PC-9 (cell line): ENCODE measurements around the gene TGFBR1. TPM values are rescaled to one million over a fixed set of nuclear protein-coding genes. Genes with fewer than 3 reads are reported as not detected.

Experiments used
- BruUV-seq: library from RNA; stranded (reverse); fragments of 400-500 nt; replicated peaks from 2 replicates; lab custom pipeline; 2021; lab: Mats Ljungman, UMichigan
- CTCF ChIA-PET: fragments of 300-600 bp; sonication (Branson Sonifier 250); formaldehyde crosslinking; loops from one replicate; lab custom pipeline; 2022; ENCODE audit warnings: antibody characterized with exemption; lab: Charles Lee
- POLR2A ChIA-PET: fragments of 300-600 bp; sonication (Branson Sonifier 250); formaldehyde crosslinking; loops from one replicate; lab custom pipeline; 2022; ENCODE audit warnings: antibody characterized with exemption; ENCODE audit not compliant: unreplicated experiment; lab: Charles Lee
- DNase-seq, 2 experiments: peaks; one replicate each; pipeline versions ENCODE4 v3.0.0 to v3.0.0-alpha.2; 2015 to 2022; ENCODE audit warnings: mixed read lengths in 1 of 2
- H2AFZ ChIP-seq: fragments of 200-600 bp; sonication (generic); 2 replicates; pipeline ENCODE4 v1.8.1; 2017; ENCODE audit warnings: antibody characterized with exemption
- H3F3A ChIP-seq: fragments of 200-600 bp; sonication (generic); 2 replicates; pipeline ENCODE4 v1.8.1; 2017; ENCODE audit warnings: antibody characterized with exemption, mild to moderate bottlenecking, low read depth; ENCODE audit not compliant: insufficient read depth
- H3K27ac ChIP-seq: fragments of 200-600 bp; sonication (generic); 2 replicates; pipeline ENCODE4 v1.6.1; 2016; ENCODE audit warnings: mixed run types
- H3K27me3 ChIP-seq: fragments of 200-600 bp; sonication (generic); 2 replicates; pipeline ENCODE4 v1.6.1; 2016; ENCODE audit warnings: low read depth, mixed run types; ENCODE audit not compliant: insufficient read depth
- H3K36me3 ChIP-seq: fragments of 200-600 bp; sonication (generic); 2 replicates; pipeline ENCODE4 v1.6.1; 2016; ENCODE audit warnings: low read depth, mixed run types
- H3K4me1 ChIP-seq: fragments of 200-600 bp; sonication (generic); replicated peaks from 2 replicates; pipeline ENCODE4 v1.6.1; 2016; ENCODE audit warnings: mixed run types; ENCODE audit not compliant: insufficient read depth
- H3K4me2 ChIP-seq: fragments of 200-600 bp; sonication (generic); 2 replicates; pipeline ENCODE4 v1.6.1; 2017; ENCODE audit warnings: mixed run types
- H3K4me3 ChIP-seq: fragments of 200-600 bp; sonication (generic); 2 replicates; pipeline ENCODE4 v1.6.1; 2016; ENCODE audit warnings: mixed run types
- H3K79me2 ChIP-seq: fragments of 200-600 bp; sonication (generic); 2 replicates; pipeline ENCODE4 v1.6.1; 2017; ENCODE audit warnings: low read depth, mixed run types
- H3K9me2 ChIP-seq: fragments of 200-600 bp; sonication (generic); 2 replicates; pipeline ENCODE4 v1.8.1; 2017; ENCODE audit warnings: mild to moderate bottlenecking; ENCODE audit not compliant: insufficient read depth
- H3K9me3 ChIP-seq: fragments of 200-600 bp; sonication (generic); 2 replicates; pipeline ENCODE4 v1.8.1; 2016; ENCODE audit warnings: low read depth; ENCODE audit not compliant: insufficient read depth
- H4K20me1 ChIP-seq: fragments of 200-600 bp; sonication (generic); 2 replicates; pipeline ENCODE4 v1.8.1; 2017; ENCODE audit not compliant: insufficient read depth
- CTCF ChIP-seq: fragments of 200-600 bp; sonication (generic); conservative IDR thresholded peaks from 2 replicates; pipeline ENCODE4 v1.6.1; 2017; ENCODE audit warnings: mixed run types, antibody characterized with exemption, mild to moderate bottlenecking, moderate library complexity
- EZH2 ChIP-seq: fragments of 200-600 bp; sonication (generic); IDR thresholded peaks from 2 replicates; pipeline ENCODE4 v1.8.0; 2017; ENCODE audit warnings: antibody characterized with exemption, low read depth
- intact Hi-C: fragments of 100-400 bp; cut with micrococcal nuclease; formaldehyde crosslinking; loops from one replicate; pipeline ENCODE4 v1.10.0; 2022; ENCODE audit not compliant: unreplicated experiment
- total RNA-seq: library from RNA; stranded (reverse); gene quantifications from 2 replicates; pipeline ENCODE4 v1.2.3, GENCODE V29; 2021

TGFBR1 gene
- total RNA-seq, 1 experiment from 2014 or later = 18.3 TPM

GRCh38 chr9:99189887-99190596 lies 85.1 kb downstream of the TGFBR1 start:
- CTCF ChIA-PET = no interaction called here
- Histone ChIP-seq H3K27me3 (peaks cover 11% of the 10 kb centered on the region; the same call in 1 of the 2 replicates), H3K79me2 (no peaks in the 10 kb centered on the region), H3K9me2 (no peaks in the 10 kb centered on the region), H3K4me2 (no peak overlapping the region), H2AFZ (no peak overlapping the region), H3K36me3 (no peaks in the 10 kb centered on the region), H3K4me3 (no peak overlapping the region), H3K9me3 (no peaks in the 10 kb centered on the region), H3K27ac (no peak overlapping the region), H3K4me1 (no peaks in the 10 kb centered on the region), H4K20me1 (no peaks in the 10 kb centered on the region), H3F3A (no peaks in the 10 kb centered on the region)
- no peak for TF ChIP-seq EZH2
- TF ChIP-seq CTCF = no peak
- POLR2A ChIA-PET = interaction anchor here (0.6 kb wide), 1 partner anchor 161 kb away, joined by 7 read pairs; no protein-coding TSS in a partner anchor
- no peak for DNase-seq
- no TSS peak for BruUV-seq
- intact Hi-C loops = loop anchor here (10.0 kb wide), 1 partner anchor 1035 kb away; no protein-coding TSS in a partner anchor

GRCh38 chr9:99190597-99191283 lies 85.8 kb downstream of the TGFBR1 start:
- Histone ChIP-seq H2AFZ (no peak overlapping the region), H3K4me3 (no peak overlapping the region), H3K4me1 (no peaks in the 10 kb centered on the region), H3K4me2 (no peak overlapping the region), H3K27ac (no peak overlapping the region), H3K9me3 (no peaks in the 10 kb centered on the region), H3K36me3 (no peaks in the 10 kb centered on the region), H3K9me2 (no peaks in the 10 kb centered on the region), H3F3A (no peaks in the 10 kb centered on the region), H3K27me3 (peaks cover 11% of the 10 kb centered on the region; the same call in 1 of the 2 replicates), H4K20me1 (no peaks in the 10 kb centered on the region), H3K79me2 (no peaks in the 10 kb centered on the region)
- no peak for TF ChIP-seq CTCF
- no peak for TF ChIP-seq EZH2
- DNase-seq = no peak
- CTCF ChIA-PET = no interaction called here
- BruUV-seq = no TSS peak
- intact Hi-C loops = no loop called here
- POLR2A ChIA-PET = no interaction called here

GRCh38 chr9:99192786-99193465 lies 88.0 kb downstream of the TGFBR1 start:
- intact Hi-C loops = no loop called here
- Histone ChIP-seq H4K20me1 (no peaks in the 10 kb centered on the region), H3K9me3 (no peaks in the 10 kb centered on the region), H3F3A (no peaks in the 10 kb centered on the region), H2AFZ (no peak overlapping the region), H3K79me2 (no peaks in the 10 kb centered on the region), H3K27me3 (peaks cover 11% of the 10 kb centered on the region; the same call in 1 of the 2 replicates), H3K27ac (no peak overlapping the region), H3K4me1 (no peaks in the 10 kb centered on the region), H3K36me3 (no peaks in the 10 kb centered on the region), H3K4me2 (no peak overlapping the region), H3K4me3 (no peak overlapping the region), H3K9me2 (no peaks in the 10 kb centered on the region)
- ChIA-PET POLR2A (no interaction called here), CTCF (no interaction called here)
- BruUV-seq = no TSS peak
- DNase-seq = no peak
- TF ChIP-seq CTCF (no peak; the same call in 1 of the 2 replicates), EZH2 (no peak)
